GM19463 (cell line): ENCODE data around the gene PPP2R5C.

Experiments used
- ATAC-seq: cut with Tn5 transposase; IDR thresholded peaks from one replicate; pipeline ENCODE4 v1.9.1; 2021; ENCODE audit warnings: mild to moderate bottlenecking, moderate library complexity; ENCODE audit not compliant: unreplicated experiment

Gene PPP2R5C

GRCh38 chr14:101907619-101908018 is 146.1 kb downstream of the PPP2R5C start:
- no peak for ATAC-seq

GRCh38 chr14:101908795-101909194 is 147.3 kb downstream of the PPP2R5C start:
- ATAC-seq = no peak

- no peak for ATAC-seq
Measured at GRCh38 chr14:101909371-101910096, 148.0 kb downstream of the PPP2R5C start.

- ATAC-seq = no peak
Measured at GRCh38 chr14:101912841-101913240, 151.3 kb downstream of the PPP2R5C start.

GRCh38 chr14:101914083-101914482 is 152.6 kb downstream of the PPP2R5C start:
- no peak for ATAC-seq

- no peak for ATAC-seq
Measured at GRCh38 chr14:101915871-101916815, 154.6 kb downstream of the PPP2R5C start.

- no peak for ATAC-seq
Measured at GRCh38 chr14:101916816-101917412, 155.4 kb downstream of the PPP2R5C start.

GRCh38 chr14:101917413-101918017 is 156.0 kb downstream of the PPP2R5C start:
- no peak for ATAC-seq

GRCh38 chr14:101918065-101918989 is 156.8 kb downstream of the PPP2R5C start:
- ATAC-seq = no peak

GRCh38 chr14:101920271-101920670 is 158.8 kb downstream of the PPP2R5C start:
- no peak for ATAC-seq

- ATAC-seq = no peak
Measured at GRCh38 chr14:101922866-101923265, 161.4 kb downstream of the PPP2R5C start.

GRCh38 chr14:101925152-101925551 is 163.6 kb downstream of the PPP2R5C start:
- no peak for ATAC-seq

GRCh38 chr14:101926085-101926484 is 164.6 kb downstream of the PPP2R5C start:
- no peak for ATAC-seq

- ATAC-seq = no peak
Measured at GRCh38 chr14:101926620-101927019, 165.1 kb downstream of the PPP2R5C start.

- no peak for ATAC-seq
Measured at GRCh38 chr14:101927859-101928258, 166.3 kb downstream of the PPP2R5C start.

- ATAC-seq = no peak
Measured at GRCh38 chr14:101928415-101928841, 166.9 kb downstream of the PPP2R5C start.

- no peak for ATAC-seq
Measured at GRCh38 chr14:101929096-101929495, 167.6 kb downstream of the PPP2R5C start.

- no peak for ATAC-seq
Measured at GRCh38 chr14:101929946-101930345, 168.4 kb downstream of the PPP2R5C start.

- ATAC-seq = no peak
Measured at GRCh38 chr14:101932673-101933072, 171.2 kb downstream of the PPP2R5C start.

GRCh38 chr14:101933209-101933608 is 171.7 kb downstream of the PPP2R5C start:
- no peak for ATAC-seq
